Measurements from ENCODE around the gene DMPK. TPM values are rescaled to one million over a fixed set of nuclear protein-coding genes. Genes with fewer than 3 reads are reported as not detected.

DMPK gene
- total and polyA plus RNA-seq, 2 experiments from 2014 or later = 9.8 to 24.0 TPM

GRCh38 chr19:45773384-45773783 lies 8.9 kb downstream of the DMPK start (continued):
- TF ChIP-seq, protein P1, sequence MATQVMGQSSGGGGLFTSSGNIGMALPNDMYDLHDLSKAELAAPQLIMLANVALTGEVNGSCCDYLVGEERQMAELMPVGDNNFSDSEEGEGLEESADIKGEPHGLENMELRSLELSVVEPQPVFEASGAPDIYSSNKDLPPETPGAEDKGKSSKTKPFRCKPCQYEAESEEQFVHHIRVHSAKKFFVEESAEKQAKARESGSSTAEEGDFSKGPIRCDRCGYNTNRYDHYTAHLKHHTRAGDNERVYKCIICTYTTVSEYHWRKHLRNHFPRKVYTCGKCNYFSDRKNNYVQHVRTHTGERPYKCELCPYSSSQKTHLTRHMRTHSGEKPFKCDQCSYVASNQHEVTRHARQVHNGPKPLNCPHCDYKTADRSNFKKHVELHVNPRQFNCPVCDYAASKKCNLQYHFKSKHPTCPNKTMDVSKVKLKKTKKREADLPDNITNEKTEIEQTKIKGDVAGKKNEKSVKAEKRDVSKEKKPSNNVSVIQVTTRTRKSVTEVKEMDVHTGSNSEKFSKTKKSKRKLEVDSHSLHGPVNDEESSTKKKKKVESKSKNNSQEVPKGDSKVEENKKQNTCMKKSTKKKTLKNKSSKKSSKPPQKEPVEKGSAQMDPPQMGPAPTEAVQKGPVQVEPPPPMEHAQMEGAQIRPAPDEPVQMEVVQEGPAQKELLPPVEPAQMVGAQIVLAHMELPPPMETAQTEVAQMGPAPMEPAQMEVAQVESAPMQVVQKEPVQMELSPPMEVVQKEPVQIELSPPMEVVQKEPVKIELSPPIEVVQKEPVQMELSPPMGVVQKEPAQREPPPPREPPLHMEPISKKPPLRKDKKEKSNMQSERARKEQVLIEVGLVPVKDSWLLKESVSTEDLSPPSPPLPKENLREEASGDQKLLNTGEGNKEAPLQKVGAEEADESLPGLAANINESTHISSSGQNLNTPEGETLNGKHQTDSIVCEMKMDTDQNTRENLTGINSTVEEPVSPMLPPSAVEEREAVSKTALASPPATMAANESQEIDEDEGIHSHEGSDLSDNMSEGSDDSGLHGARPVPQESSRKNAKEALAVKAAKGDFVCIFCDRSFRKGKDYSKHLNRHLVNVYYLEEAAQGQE (IDR thresholded peaks at IDR 0.05; ENCODE audit: unreplicated experiment) = no peak
- TF ChIP-seq ZNF114 (CRISPR knock-in tag; IDR thresholded peaks at IDR 0.05) (no peak), JUNB (IDR thresholded peaks at IDR 0.05; ENCODE audit: unreplicated experiment) (no peak), EZH2phosphoT487 (IDR thresholded peaks at IDR 0.05; ENCODE audit: unreplicated experiment) (no peak), STAT1 (IDR thresholded peaks at IDR 0.05; ENCODE audit: unreplicated experiment) (no peak), NANOG (IDR thresholded peaks at IDR 0.05; ENCODE audit: borderline replicate concordance) (no peak)

- Mint-ChIP-seq H3K27ac (no peak overlapping the region), H3K4me3 (no peak overlapping the region)
Measured at GRCh38 chr19:45772912-45773311, 9.4 kb downstream of the DMPK start.

More at GRCh38 chr19:45772912-45773311, 9.4 kb downstream of the DMPK start:
- no peak overlapping the region for H3K4me3 ChIP-seq
- ATAC-seq (no peak), DNase-seq (ENCODE audit: low spot score) (no peak)
- Mint-ChIP-seq H3K36me3 (ENCODE audit: low read depth) (peaks cover 40% of the 10 kb centered on the region), H3K9me3 (no peaks in the 10 kb centered on the region; the same call in 2 of the 3 replicates), H3K27me3 (ENCODE audit: insufficient read depth, low read depth, poor library complexity) (peaks cover 39% of the 10 kb centered on the region), H3K4me1 (peaks cover 15% of the 10 kb centered on the region)
- H2AFZ ChIP-seq = no peak overlapping the region
- H3K9me2 ChIP-seq (ENCODE audit: insufficient read depth) = no peaks in the 10 kb centered on the region
- H3K79me2 ChIP-seq (replicated peaks; ENCODE audit: insufficient read depth) = no peaks in the 10 kb centered on the region
- no peaks in the 10 kb centered on the region for H3K27me3 ChIP-seq (ENCODE audit: insufficient read depth)
- H3K36me3 ChIP-seq (ENCODE audit: insufficient read depth) = 0 out of 2 replicates have a peak, but pooled peaks cover 3% of the 10 kb centered on the region
- H3K4me2 ChIP-seq = no peak overlapping the region
- H3F3A ChIP-seq (replicated peaks; ENCODE audit: low read depth) = peaks cover 28% of the 10 kb centered on the region
- TF ChIP-seq, protein P2, sequence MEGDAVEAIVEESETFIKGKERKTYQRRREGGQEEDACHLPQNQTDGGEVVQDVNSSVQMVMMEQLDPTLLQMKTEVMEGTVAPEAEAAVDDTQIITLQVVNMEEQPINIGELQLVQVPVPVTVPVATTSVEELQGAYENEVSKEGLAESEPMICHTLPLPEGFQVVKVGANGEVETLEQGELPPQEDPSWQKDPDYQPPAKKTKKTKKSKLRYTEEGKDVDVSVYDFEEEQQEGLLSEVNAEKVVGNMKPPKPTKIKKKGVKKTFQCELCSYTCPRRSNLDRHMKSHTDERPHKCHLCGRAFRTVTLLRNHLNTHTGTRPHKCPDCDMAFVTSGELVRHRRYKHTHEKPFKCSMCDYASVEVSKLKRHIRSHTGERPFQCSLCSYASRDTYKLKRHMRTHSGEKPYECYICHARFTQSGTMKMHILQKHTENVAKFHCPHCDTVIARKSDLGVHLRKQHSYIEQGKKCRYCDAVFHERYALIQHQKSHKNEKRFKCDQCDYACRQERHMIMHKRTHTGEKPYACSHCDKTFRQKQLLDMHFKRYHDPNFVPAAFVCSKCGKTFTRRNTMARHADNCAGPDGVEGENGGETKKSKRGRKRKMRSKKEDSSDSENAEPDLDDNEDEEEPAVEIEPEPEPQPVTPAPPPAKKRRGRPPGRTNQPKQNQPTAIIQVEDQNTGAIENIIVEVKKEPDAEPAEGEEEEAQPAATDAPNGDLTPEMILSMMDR (conservative IDR thresholded peaks at IDR 0.05; ENCODE audit: low read depth in 2 of 2) = no peak
- TF ChIP-seq POLR2AphosphoS5 (IDR thresholded peaks at IDR 0.05; ENCODE audit: low read depth) = 0 out of 2 replicates have a peak, but pooled peaks have one; percentile 1
- no peak for TF ChIP-seq ZNF114 (CRISPR knock-in tag; IDR thresholded peaks at IDR 0.05)
- H3K27ac ChIP-seq (ENCODE audit: low read depth) = no peak overlapping the region
- H4K20me1 ChIP-seq (replicated peaks; ENCODE audit: insufficient read depth) = peaks cover 3% of the 10 kb centered on the region; the same call in 1 of the 2 replicates
- H3K4me1 ChIP-seq (ENCODE audit: insufficient read depth) = peaks cover 9% of the 10 kb centered on the region; the same call in 1 of the 2 replicates

Measured in GM23338 (cell line).